Neural progenitor cell (in vitro differentiated cells): ENCODE measurements around the gene LPP.

ENCODE experiments used
- EZH2 ChIP-seq: fragments of 200-600 bp; sonication (generic); IDR thresholded peaks from 2 replicates; pipeline ENCODE4 v1.6.1; 2017; ENCODE audit warnings: antibody characterized with exemption, mild to moderate bottlenecking, moderate library complexity
- EZH2phosphoT487 ChIP-seq: fragments of 200-600 bp; sonication (generic); IDR thresholded peaks from 2 replicates; pipeline ENCODE4 v1.6.1; 2017; ENCODE audit warnings: antibody characterized with exemption
- TF ChIP-seq, protein P1 (sequence below): fragments of 200-600 bp; sonication (generic); IDR thresholded peaks from 2 replicates; pipeline ENCODE4 v1.5.1; 2017; ENCODE audit warnings: antibody characterized with exemption, mild to moderate bottlenecking

DNA sequence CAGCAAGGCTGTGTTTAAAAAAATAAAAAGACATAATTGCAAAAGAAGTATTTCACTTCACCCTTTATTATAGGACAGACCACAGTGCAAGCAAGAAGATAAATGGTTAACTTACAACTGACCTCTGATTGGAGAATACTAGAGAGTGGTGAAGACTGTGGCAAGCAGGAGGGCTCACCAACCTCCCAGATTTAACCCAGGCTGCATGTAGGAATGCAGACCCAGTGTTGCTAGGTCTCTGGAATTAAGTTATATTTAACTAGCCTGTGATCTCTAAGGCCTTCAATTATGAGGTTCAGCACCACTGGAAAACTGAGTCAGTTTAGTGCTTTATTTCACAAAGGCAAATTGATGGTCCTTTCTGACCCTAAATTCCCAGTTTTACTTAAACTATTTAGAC, 436.6 kb downstream of the LPP start:
- TF ChIP-seq, protein P1, sequence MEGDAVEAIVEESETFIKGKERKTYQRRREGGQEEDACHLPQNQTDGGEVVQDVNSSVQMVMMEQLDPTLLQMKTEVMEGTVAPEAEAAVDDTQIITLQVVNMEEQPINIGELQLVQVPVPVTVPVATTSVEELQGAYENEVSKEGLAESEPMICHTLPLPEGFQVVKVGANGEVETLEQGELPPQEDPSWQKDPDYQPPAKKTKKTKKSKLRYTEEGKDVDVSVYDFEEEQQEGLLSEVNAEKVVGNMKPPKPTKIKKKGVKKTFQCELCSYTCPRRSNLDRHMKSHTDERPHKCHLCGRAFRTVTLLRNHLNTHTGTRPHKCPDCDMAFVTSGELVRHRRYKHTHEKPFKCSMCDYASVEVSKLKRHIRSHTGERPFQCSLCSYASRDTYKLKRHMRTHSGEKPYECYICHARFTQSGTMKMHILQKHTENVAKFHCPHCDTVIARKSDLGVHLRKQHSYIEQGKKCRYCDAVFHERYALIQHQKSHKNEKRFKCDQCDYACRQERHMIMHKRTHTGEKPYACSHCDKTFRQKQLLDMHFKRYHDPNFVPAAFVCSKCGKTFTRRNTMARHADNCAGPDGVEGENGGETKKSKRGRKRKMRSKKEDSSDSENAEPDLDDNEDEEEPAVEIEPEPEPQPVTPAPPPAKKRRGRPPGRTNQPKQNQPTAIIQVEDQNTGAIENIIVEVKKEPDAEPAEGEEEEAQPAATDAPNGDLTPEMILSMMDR: no peak
- TF ChIP-seq EZH2 (no peak), EZH2phosphoT487 (no peak)
